B cell (primary cell): ENCODE measurements around the gene HUS1B. TPM values are rescaled to one million over a fixed set of nuclear protein-coding genes. Genes with fewer than 3 reads are reported as not detected.

Source experiments
- ATAC-seq: fragments of 200-7000 bp; cut with Tn5 transposase; one replicate; pipeline ENCODE4 v1.10.0; 2021; ENCODE audit warnings: low read depth, mild to moderate bottlenecking, moderate number of reproducible peaks, moderate library complexity
- CTCF ChIA-PET: fragments of 350-600 bp; sonication (Branson Sonifier 250); formaldehyde crosslinking; loops from one replicate; lab custom pipeline; 2021; ENCODE audit warnings: antibody characterized with exemption, inconsistent platforms; lab: Charles Lee
- POLR2A ChIA-PET: fragments of 350-600 bp; sonication (Branson Sonifier 250); formaldehyde crosslinking; loops from one replicate; lab custom pipeline; 2021; ENCODE audit warnings: antibody characterized with exemption; lab: Charles Lee
- DNase-seq: peaks from one replicate; pipeline ENCODE4 v3.0.0; 2013
- H2AFZ ChIP-seq: 2 replicates; pipeline ENCODE4 v1.6.1; 2012; ENCODE audit warnings: mild to moderate bottlenecking, low read depth, low read length; ENCODE audit not compliant: insufficient read depth, poor library complexity, severe bottlenecking
- H3K27ac ChIP-seq, 2 donors: 1 replicate in 1 of 2; 2 replicates in 1 of 2; pipeline ENCODE4 v1.5.1; 2012 to 2013; ENCODE audit warnings: low read length in 2 of 2, mild to moderate bottlenecking in 2 of 2, moderate library complexity in 1 of 2
- H3K27me3 ChIP-seq, 4 experiments: fragments of 200-600 bp in 1 of 4; sonication (generic) in 1 of 4; replicated peaks in 1 of 4; 1 replicate in 2 of 4; 2 replicates in 2 of 4; pipeline versions ENCODE4 v1.6.1 to v1.7.0; 2013 to 2016; ENCODE audit warnings: low read length in 3 of 4, mild to moderate bottlenecking in 2 of 4, mixed read lengths in 1 of 4, moderate library complexity in 1 of 4; ENCODE audit not compliant: insufficient read depth in 4 of 4, control insufficient read depth in 3 of 4; ENCODE audit errors: control extremely low read depth in 1 of 4
- H3K36me3 ChIP-seq, 2 experiments: replicated peaks in 1 of 2; 1 replicate in 1 of 2; 2 replicates in 1 of 2; pipeline versions ENCODE4 v1.6.1 to v1.7.1; 2013; ENCODE audit warnings: low read length in 1 of 2; ENCODE audit not compliant: insufficient read depth in 2 of 2, control insufficient read depth in 1 of 2; ENCODE audit errors: control extremely low read depth in 1 of 2, extremely low read depth in 1 of 2
- H3K4me1 ChIP-seq, 2 donors: fragments of 200-600 bp in 1 of 2; sonication (generic) in 1 of 2; 1 replicate in 1 of 2; 2 replicates in 1 of 2; pipeline versions ENCODE4 v1.5.1 to v1.6.1; 2013 to 2017; ENCODE audit warnings: low read length in 2 of 2; ENCODE audit not compliant: control insufficient read depth in 2 of 2, insufficient read depth in 2 of 2
- H3K4me2 ChIP-seq: replicated peaks from 2 replicates; pipeline ENCODE3; 2012; ENCODE audit warnings: mild to moderate bottlenecking, low read depth, low read length; ENCODE audit not compliant: poor library complexity, severe bottlenecking
- H3K4me3 ChIP-seq, 5 experiments: fragments of 200-600 bp in 1 of 5; sonication (generic) in 1 of 5; 1 replicate in 3 of 5; 2 replicates in 2 of 5; pipeline versions ENCODE4 v1.5.1 to v1.7.0; 2011 to 2016; ENCODE audit warnings: low read length in 4 of 5, mild to moderate bottlenecking in 4 of 5, low read depth in 2 of 5, control low read depth in 1 of 5, moderate library complexity in 1 of 5; ENCODE audit not compliant: insufficient read depth in 1 of 5; ENCODE audit errors: control extremely low read depth in 1 of 5, extremely low read depth in 1 of 5
- H3K79me2 ChIP-seq: fragments of 200-600 bp; sonication (generic); one replicate; pipeline ENCODE4 v1.6.0; 2016; ENCODE audit warnings: low read length; ENCODE audit not compliant: control insufficient read depth, insufficient read depth
- H3K9ac ChIP-seq: fragments of 200-600 bp; sonication (generic); 2 replicates; pipeline ENCODE4 v1.6.1; 2017; ENCODE audit warnings: mild to moderate bottlenecking, low read length, moderate library complexity
- H3K9me3 ChIP-seq, 3 donors: one replicate each; pipeline versions ENCODE4 v1.6.1 to v1.7.1; 2013; ENCODE audit warnings: low read length in 2 of 3; ENCODE audit not compliant: control insufficient read depth in 2 of 3, insufficient read depth in 1 of 3; ENCODE audit errors: control extremely low read depth in 1 of 3
- H4K20me1 ChIP-seq: 2 replicates; pipeline ENCODE4 v1.6.0; 2012; ENCODE audit warnings: mild to moderate bottlenecking, low read length; ENCODE audit not compliant: insufficient read depth, control insufficient read depth, poor library complexity, severe bottlenecking
- H3K27ac Mint-ChIP-seq: one replicate; pipeline ENCODE4 v1.8.0; 2021; ENCODE audit warnings: mixed read lengths
- H3K27me3 Mint-ChIP-seq: one replicate; pipeline ENCODE4 v1.8.0; 2021; ENCODE audit warnings: mixed read lengths
- H3K4me1 Mint-ChIP-seq: one replicate; pipeline ENCODE4 v1.8.0; 2021; ENCODE audit warnings: mixed read lengths
- H3K4me3 Mint-ChIP-seq: one replicate; pipeline ENCODE4 v1.8.0; 2021; ENCODE audit warnings: mixed read lengths
- H3K9me3 Mint-ChIP-seq: one replicate; pipeline ENCODE4 v1.8.0; 2022; ENCODE audit warnings: mixed read lengths; ENCODE audit not compliant: insufficient read depth
- EZH2 ChIP-seq: IDR thresholded peaks from 2 replicates; pipeline ENCODE4 v1.6.1; 2012; ENCODE audit warnings: borderline replicate concordance, low read depth, mild to moderate bottlenecking, moderate library complexity, low read length; ENCODE audit not compliant: insufficient read depth, poor library complexity, severe bottlenecking
- WGBS: methylation state at CpG from one replicate; pipeline ENCODE4 v1.1.5; 2013; ENCODE audit warnings: missing lambda C conversion rate; ENCODE audit not compliant: insufficient coverage; 5-methylcytosine and 5-hydroxymethylcytosine counted together
- intact Hi-C: fragments of 100-400 bp; cut with micrococcal nuclease; formaldehyde crosslinking; loops from one replicate; pipeline ENCODE4 v1.10.0; 2022
- polyA plus RNA-seq: library from polyadenylated mRNA; depleted of rRNA; stranded (reverse); fragments of >200 nt; gene quantifications from 2 replicates; pipeline ENCODE4 v1.2.3, GENCODE V29; 2012
- total RNA-seq, 2 donors: library from RNA; stranded (reverse); fragments of 120-200 nt in 1 of 2; gene quantifications; 1 replicate in 1 of 2; 2 replicates in 1 of 2; pipeline versions ENCODE4 v1.2.3 to v1.2.4, GENCODE V29; 2013 to 2022
- TF ChIP-seq, protein P1 (sequence below): fragments of 200-600 bp; IDR thresholded peaks from one replicate; pipeline ENCODE4 v1.8.0; 2022; ENCODE audit warnings: antibody characterized with exemption, mild to moderate bottlenecking

The HUS1B gene
- total and polyA plus RNA-seq, 2 donors (not counting 1 experiment from before 2014, with no cell fraction given) = 2.9 to 4.4 TPM

DNA sequence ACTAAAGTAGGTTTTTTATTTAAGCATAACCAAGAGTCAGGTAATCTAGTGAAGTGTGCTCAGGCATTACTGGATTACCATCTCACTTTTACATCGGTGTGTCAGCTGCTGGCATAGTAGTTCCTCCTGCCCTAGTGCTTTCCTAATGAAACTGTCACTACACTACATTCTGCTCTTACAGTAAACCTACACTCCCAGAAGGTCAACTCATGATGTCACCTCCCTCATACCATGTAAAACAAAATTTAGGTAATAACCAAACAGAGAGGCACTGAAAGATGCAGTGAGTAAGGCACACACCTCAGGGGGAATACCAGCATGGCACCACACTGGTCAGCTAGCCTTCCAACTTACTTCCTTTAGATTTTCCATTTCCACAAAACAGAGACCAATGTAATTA, 23.3 kb downstream of the HUS1B start:
- H3K27me3 Mint-ChIP-seq = no peaks in the 10 kb centered on the region
- WGBS = 67% methylated on average over 1 of the region's 1 CpG
- peaks cover 10% of the 10 kb centered on the region for H3K4me1 Mint-ChIP-seq
- no peak for ATAC-seq
- Histone ChIP-seq H3K36me3 (peaks cover 4 to 20% of the 10 kb centered on the region in 2 experiments), H3K27me3 (no peaks in the 10 kb centered on the region), H4K20me1 (peaks cover 4% of the 10 kb centered on the region), H3K27ac (no peak overlapping the region), H3K4me2 (no peak overlapping the region), H3K9ac (no peak overlapping the region), H3K4me1 (peaks cover 4 to 11% of the 10 kb centered on the region in 2 donors), H2AFZ (no peak overlapping the region), H3K9me3 (no peaks in the 10 kb centered on the region), H3K79me2 (peaks cover 6% of the 10 kb centered on the region), H3K4me3 (no peak overlapping the region)
- ChIA-PET CTCF (no interaction called here), POLR2A (no interaction called here)
- TF ChIP-seq EZH2 = no peak
- TF ChIP-seq, protein P1, sequence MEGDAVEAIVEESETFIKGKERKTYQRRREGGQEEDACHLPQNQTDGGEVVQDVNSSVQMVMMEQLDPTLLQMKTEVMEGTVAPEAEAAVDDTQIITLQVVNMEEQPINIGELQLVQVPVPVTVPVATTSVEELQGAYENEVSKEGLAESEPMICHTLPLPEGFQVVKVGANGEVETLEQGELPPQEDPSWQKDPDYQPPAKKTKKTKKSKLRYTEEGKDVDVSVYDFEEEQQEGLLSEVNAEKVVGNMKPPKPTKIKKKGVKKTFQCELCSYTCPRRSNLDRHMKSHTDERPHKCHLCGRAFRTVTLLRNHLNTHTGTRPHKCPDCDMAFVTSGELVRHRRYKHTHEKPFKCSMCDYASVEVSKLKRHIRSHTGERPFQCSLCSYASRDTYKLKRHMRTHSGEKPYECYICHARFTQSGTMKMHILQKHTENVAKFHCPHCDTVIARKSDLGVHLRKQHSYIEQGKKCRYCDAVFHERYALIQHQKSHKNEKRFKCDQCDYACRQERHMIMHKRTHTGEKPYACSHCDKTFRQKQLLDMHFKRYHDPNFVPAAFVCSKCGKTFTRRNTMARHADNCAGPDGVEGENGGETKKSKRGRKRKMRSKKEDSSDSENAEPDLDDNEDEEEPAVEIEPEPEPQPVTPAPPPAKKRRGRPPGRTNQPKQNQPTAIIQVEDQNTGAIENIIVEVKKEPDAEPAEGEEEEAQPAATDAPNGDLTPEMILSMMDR = no peak
- H3K27ac Mint-ChIP-seq = no peak overlapping the region
- no peak overlapping the region for H3K4me3 Mint-ChIP-seq
- no peaks in the 10 kb centered on the region for H3K9me3 Mint-ChIP-seq
- no peak for DNase-seq
- intact Hi-C loops = no loop called here

DNA sequence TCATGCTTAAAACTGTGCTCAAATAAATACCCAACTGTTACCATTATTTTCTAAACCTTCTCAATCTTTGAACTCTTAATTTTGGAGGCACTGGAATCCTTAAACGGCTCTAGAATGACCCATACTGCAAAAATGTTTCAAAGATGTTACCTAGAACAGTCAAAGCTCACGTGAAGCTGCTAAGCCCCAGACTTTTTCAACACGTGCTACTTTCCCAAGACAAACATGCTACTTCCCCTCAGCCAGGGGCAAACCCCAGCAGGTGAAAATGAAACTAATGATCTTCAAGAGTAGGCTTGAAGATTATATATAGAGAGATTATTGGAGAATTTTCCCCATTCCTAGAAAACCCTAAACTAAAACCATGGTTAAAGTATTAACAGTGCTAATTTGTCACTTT, 28.1 kb downstream of the HUS1B start:
- peak overlapping the region; percentile 37 for H3K4me2 ChIP-seq
- Mint-ChIP-seq H3K27ac (peak overlapping the region; percentile 27), H3K9me3 (no peaks in the 10 kb centered on the region), H3K4me3 (no peak overlapping the region), H3K4me1 (peaks cover 15% of the 10 kb centered on the region), H3K27me3 (no peaks in the 10 kb centered on the region)
- H3K27ac ChIP-seq = peak overlapping the region in 1 of 2 donors; percentile 27
- TF ChIP-seq, protein P1 = no peak
- no peak for TF ChIP-seq EZH2
- no peaks in the 10 kb centered on the region for H4K20me1 ChIP-seq
- intact Hi-C loops = loop anchor here (10.0 kb wide), 1 partner anchor 46 kb away; no protein-coding TSS in a partner anchor
- ATAC-seq = peak; percentile 31
- no peak overlapping the region for H3K9ac ChIP-seq
- no peak overlapping the region for H3K4me3 ChIP-seq
- H3K9me3 ChIP-seq = no peaks in the 10 kb centered on the region
- DNase-seq = peak; percentile 38
- H2AFZ ChIP-seq = no peak overlapping the region
- ChIA-PET POLR2A (no interaction called here), CTCF (no interaction called here)
- peaks cover 0 to 9% of the 10 kb centered on the region in 2 experiments for H3K36me3 ChIP-seq
- H3K79me2 ChIP-seq = peaks cover 16% of the 10 kb centered on the region
- WGBS = 45% methylated on average over 1 of the region's 3 CpGs
- no peaks in the 10 kb centered on the region for H3K27me3 ChIP-seq
- H3K4me1 ChIP-seq = peaks cover 6 to 14% of the 10 kb centered on the region in 2 donors
